ENCODE data around the gene GIN1. TPM values are rescaled to one million over a fixed set of nuclear protein-coding genes. Genes with fewer than 3 reads are reported as not detected.

GIN1 gene, protein sequence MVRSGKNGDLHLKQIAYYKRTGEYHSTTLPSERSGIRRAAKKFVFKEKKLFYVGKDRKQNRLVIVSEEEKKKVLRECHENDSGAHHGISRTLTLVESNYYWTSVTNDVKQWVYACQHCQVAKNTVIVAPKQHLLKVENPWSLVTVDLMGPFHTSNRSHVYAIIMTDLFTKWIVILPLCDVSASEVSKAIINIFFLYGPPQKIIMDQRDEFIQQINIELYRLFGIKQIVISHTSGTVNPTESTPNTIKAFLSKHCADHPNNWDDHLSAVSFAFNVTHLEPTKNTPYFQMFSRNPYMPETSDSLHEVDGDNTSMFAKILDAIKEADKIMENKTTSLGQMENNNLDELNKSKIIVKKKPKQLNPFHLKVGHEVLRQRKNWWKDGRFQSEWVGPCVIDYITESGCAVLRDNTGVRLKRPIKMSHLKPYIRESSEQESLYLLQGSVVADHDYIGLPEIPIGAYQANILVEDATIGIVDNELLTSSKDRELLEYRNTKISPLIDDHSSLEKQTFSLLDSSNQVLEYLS
- total RNA-seq, result 1 to 10 TPM; 1.6 to 5.2 TPM

DNA sequence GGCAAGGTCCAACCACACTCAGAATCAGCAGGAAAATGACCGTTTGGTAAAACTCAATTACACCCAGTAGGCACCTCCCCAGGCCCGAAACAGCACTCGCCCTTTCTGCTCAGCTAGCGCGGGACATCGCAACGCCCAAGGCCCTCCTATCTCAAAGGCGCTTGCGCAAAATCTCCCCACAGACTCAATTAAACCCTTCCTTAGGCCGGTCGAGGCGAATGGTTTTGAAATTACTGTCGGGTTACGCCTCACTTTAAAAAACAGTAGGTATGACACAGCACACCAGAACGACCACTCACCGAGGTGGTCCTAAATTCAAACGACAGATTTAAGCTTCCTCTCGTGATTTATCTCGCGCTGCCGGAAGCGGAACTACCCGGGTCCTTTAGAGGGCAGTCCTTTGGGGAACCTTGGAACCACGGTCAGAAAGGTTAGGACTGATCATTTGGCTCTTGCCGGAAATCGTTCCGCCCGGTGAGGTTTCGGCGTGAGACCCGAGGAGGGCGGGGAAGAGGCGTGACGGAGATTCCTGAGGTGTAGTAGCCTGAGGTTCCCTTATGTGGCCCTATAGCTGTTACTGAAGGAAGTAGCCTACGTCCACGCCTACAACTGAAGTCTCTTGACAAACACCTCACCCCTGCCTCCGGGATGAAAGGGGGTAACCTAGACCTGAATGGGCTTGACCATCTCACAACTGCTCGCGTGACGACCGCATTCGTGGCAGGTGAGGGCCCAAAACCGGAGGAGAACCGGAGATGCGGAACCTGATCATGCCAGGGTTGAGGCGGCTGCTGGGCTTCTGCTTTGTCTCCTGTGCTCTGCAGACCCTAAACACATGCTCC, at the start of gene GIN1, which contains the start of gene PPIP5K2:
TSS of gene GIN1 (minus strand) at position 374 of the 842 bp plus-strand sequence. CDS start 11,431 bp downstream, outside the sequence.
TSS of gene PPIP5K2 (plus strand) at position 537 of the 842 bp plus-strand sequence. CDS start 9,289 bp downstream, outside the sequence.
- DNase-seq (peak; percentile 94 to 97 (median 96)), ATAC-seq (peak; percentile 98)
- Histone ChIP-seq H3K27ac (peak within 1 kb of the TSS; percentile 92 to 99 (median 96)), H3K9me3 (no peaks in the 10 kb centered on the region), H3K4me1 (peaks cover 22% of the 10 kb centered on the region), H3K27me3 (no peaks in the 10 kb centered on the region), H3K36me3 (replicated peaks in 1 of 2; ENCODE audit: insufficient read depth in 1 of 2, low read depth in 2 of 2) (no peaks in the 10 kb centered on the region), H3K4me3 (peak within 1 kb of the TSS; percentile 80 to 98)
- 0 to 1% methylated on average over 19 to 46 of the region's 46 CpGs for WGBS, 2 donors
- peak; percentile 36 to 88 (median 84) for TF ChIP-seq POLR2A (IDR thresholded peaks at IDR 0.05)
- TF ChIP-seq, protein P1, sequence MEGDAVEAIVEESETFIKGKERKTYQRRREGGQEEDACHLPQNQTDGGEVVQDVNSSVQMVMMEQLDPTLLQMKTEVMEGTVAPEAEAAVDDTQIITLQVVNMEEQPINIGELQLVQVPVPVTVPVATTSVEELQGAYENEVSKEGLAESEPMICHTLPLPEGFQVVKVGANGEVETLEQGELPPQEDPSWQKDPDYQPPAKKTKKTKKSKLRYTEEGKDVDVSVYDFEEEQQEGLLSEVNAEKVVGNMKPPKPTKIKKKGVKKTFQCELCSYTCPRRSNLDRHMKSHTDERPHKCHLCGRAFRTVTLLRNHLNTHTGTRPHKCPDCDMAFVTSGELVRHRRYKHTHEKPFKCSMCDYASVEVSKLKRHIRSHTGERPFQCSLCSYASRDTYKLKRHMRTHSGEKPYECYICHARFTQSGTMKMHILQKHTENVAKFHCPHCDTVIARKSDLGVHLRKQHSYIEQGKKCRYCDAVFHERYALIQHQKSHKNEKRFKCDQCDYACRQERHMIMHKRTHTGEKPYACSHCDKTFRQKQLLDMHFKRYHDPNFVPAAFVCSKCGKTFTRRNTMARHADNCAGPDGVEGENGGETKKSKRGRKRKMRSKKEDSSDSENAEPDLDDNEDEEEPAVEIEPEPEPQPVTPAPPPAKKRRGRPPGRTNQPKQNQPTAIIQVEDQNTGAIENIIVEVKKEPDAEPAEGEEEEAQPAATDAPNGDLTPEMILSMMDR (IDR thresholded peaks at IDR 0.05), result peak in 4 of 7 experiments; percentile 5 to 28 (median 20)
- intact Hi-C loops (cut with DNase I), result no loop called here

DNA sequence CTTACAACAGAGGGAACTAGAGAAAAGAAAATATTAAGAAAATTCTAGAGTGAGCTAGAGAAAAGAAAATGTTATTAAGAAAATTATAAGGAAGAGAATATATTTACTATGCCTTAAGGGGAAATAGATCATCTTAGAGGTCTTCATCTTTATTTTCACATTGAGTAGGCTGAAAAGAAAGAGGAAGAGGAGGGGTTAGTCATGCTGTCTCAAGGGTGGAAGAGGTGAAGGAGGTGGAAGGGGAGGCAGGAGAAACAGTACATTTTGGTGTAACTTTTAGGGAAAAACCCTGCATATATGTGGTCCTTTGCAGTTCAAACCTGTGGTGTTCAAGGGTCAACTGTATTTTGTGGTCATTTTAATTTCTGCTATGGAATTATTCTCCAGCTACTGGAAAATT, 46.8 kb upstream of the GIN1 start:
- H3K27ac ChIP-seq, result no peak overlapping the region
- DNase-seq (no peak), ATAC-seq (no peak)
- no peak for TF ChIP-seq POLR2A (IDR thresholded peaks at IDR 0.05)
- TF ChIP-seq, protein P1 (IDR thresholded peaks at IDR 0.05), result no peak
- H3K9me3 ChIP-seq, result no peaks in the 10 kb centered on the region
- H3K4me3 ChIP-seq, result no peak overlapping the region
- H3K4me1 ChIP-seq, result no peaks in the 10 kb centered on the region
- intact Hi-C loops (cut with DNase I), result no loop called here
- no peaks in the 10 kb centered on the region for H3K27me3 ChIP-seq
- peaks cover 0 to 7% of the 10 kb centered on the region in 2 donors for H3K36me3 ChIP-seq (replicated peaks in 1 of 2; ENCODE audit: insufficient read depth in 1 of 2, low read depth in 2 of 2)

DNA sequence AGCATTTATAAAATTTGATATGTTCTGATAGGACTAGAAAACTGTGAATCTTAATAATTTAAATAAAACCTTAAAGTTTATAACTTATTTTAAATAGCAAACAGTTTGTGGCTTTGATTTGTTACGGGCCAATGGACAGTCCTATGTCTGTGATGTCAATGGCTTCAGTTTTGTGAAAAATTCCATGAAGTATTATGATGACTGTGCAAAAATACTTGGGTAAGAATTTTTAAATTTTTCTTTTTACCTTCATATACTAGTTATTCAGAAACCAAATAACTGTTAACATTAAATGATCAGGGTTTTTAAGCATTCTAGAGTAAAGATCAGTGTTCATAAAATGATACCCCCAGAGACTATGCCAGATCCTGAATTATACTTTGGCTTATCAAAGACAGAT, 31.2 kb upstream of the GIN1 start:
- peaks cover 0 to 8% of the 10 kb centered on the region in 2 donors for H3K36me3 ChIP-seq (replicated peaks in 1 of 2; ENCODE audit: insufficient read depth in 1 of 2, low read depth in 2 of 2)
- TF ChIP-seq POLR2A (IDR thresholded peaks at IDR 0.05), result no peak
- TF ChIP-seq, protein P1 (IDR thresholded peaks at IDR 0.05), result no peak
- no peak overlapping the region for H3K4me3 ChIP-seq
- WGBS, 2 donors, result 97 to 100% methylated on average over 1 of the region's 1 CpG
- no peaks in the 10 kb centered on the region for H3K4me1 ChIP-seq
- no peaks in the 10 kb centered on the region for H3K9me3 ChIP-seq
- DNase-seq (no peak), ATAC-seq (no peak)
- intact Hi-C loops (cut with DNase I), result no loop called here
- no peak overlapping the region for H3K27ac ChIP-seq
- no peaks in the 10 kb centered on the region for H3K27me3 ChIP-seq

DNA sequence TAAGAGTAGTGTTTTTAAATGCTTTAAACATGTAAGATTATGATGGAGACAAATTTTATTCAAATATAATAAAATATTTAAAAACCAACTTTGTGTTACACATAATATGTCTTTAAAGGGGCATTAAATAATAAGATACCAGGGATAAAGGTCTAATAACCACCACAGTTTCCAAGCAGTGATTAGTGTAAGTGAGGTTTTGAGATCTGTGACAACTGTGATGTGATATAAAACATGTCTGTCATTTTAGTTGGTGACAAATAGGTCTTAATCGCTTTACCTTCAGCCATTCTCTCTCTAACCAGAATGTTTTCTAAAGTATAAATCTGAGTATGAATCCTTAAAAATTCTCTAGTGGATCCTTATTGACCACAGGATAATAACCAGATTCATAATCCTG, 28.3 kb upstream of the GIN1 start:
- H3K27ac ChIP-seq, result no peak overlapping the region
- no peak overlapping the region for H3K4me3 ChIP-seq
- 92 to 96% methylated on average over 1 of the region's 1 CpG for WGBS, 2 donors
- H3K9me3 ChIP-seq, result no peaks in the 10 kb centered on the region
- ATAC-seq, result no peak
- intact Hi-C loops (cut with DNase I), result no loop called here
- DNase-seq, result no peak
- H3K4me1 ChIP-seq, result no peaks in the 10 kb centered on the region
- peaks cover 0 to 6% of the 10 kb centered on the region in 2 donors for H3K36me3 ChIP-seq (replicated peaks in 1 of 2; ENCODE audit: insufficient read depth in 1 of 2, low read depth in 2 of 2)
- TF ChIP-seq, protein P1 (IDR thresholded peaks at IDR 0.05), result no peak
- no peak for TF ChIP-seq POLR2A (IDR thresholded peaks at IDR 0.05)
- no peaks in the 10 kb centered on the region for H3K27me3 ChIP-seq

Measured in body of pancreas (tissue), 4 donors.